Spleen (tissue), 7 donors: ENCODE data around the gene JMJD1C.

Experiments used
- CTCF ChIP-seq, 11 experiments: fragments of 200-600 bp in 7 of 11; fragments of 450-650 bp in 4 of 11; sonication (generic) in 4 of 11; IDR thresholded peaks in 8 of 11; conservative IDR thresholded peaks in 3 of 11; 1 replicate in 7 of 11; 2 replicates in 4 of 11; pipeline versions ENCODE4 v1.4.0 to v1.8.0; 2016 to 2021; ENCODE audit warnings: antibody characterized with exemption in 11 of 11, inconsistent platforms in 4 of 11, mild to moderate bottlenecking in 1 of 11
- POLR2A ChIP-seq, 3 donors: fragments of 450-650 bp; IDR thresholded peaks; one replicate each; pipeline ENCODE4 v1.5.1; 2017; ENCODE audit warnings: antibody characterized with exemption in 3 of 3, mild to moderate bottlenecking in 1 of 3
- POLR2AphosphoS5 ChIP-seq, 3 donors: sonication (generic); formaldehyde crosslinking; IDR thresholded peaks; one replicate each; pipeline ENCODE4 v1.5.1; 2017; ENCODE audit warnings: antibody characterized with exemption in 3 of 3
- donor health status: DM: no; HTN: no; CAD: no; lungs with moderate emphysema.
- donor health status: DM: no; HTN: no; CAD: no.
- donor health status: DM: no; HTN: no; CAD: no.

GRCh38 chr10:63266391-63267316, 199.1 kb downstream of the JMJD1C start:
- TF ChIP-seq CTCF (IDR thresholded peaks at IDR 0.05 in 8 of 11, conservative IDR thresholded peaks at IDR 0.05 in 3 of 11) (no peak), POLR2AphosphoS5 (IDR thresholded peaks at IDR 0.05) (no peak), POLR2A (IDR thresholded peaks at IDR 0.05) (no peak)
